Activated CD8-positive, alpha-beta T cell treated with anti-CD3 and anti-CD28 coated beads for 36 hours (primary cell): ENCODE measurements around the gene VDR. TPM values are rescaled to one million over a fixed set of nuclear protein-coding genes. Genes with fewer than 3 reads are reported as not detected.
A peak's percentile ranks its signal among the peaks of the same experiment; 100 is the strongest.

Experiments used
- ATAC-seq: fragments of 200-7000 bp; cut with Tn5 transposase; one replicate; pipeline ENCODE4 v1.10.0; 2021; ENCODE audit warnings: mild to moderate bottlenecking, moderate library complexity
- CTCF ChIA-PET: fragments of 350-600 bp; sonication (Branson Sonifier 250); formaldehyde crosslinking; loops from one replicate; lab custom pipeline; 2021; ENCODE audit warnings: antibody characterized with exemption; lab: Charles Lee
- POLR2A ChIA-PET: fragments of 350-600 bp; sonication (Branson Sonifier 250); formaldehyde crosslinking; loops from one replicate; lab custom pipeline; 2021; ENCODE audit warnings: antibody characterized with exemption; lab: Charles Lee
- DNase-seq: peaks from one replicate; pipeline ENCODE4 v3.0.0-alpha.2; 2020
- H3K27ac Mint-ChIP-seq: one replicate; pipeline ENCODE4 v1.8.0; 2021; ENCODE audit warnings: mild to moderate bottlenecking, mixed read lengths
- H3K27me3 Mint-ChIP-seq: one replicate; pipeline ENCODE4 v1.8.0; 2021; ENCODE audit warnings: mixed read lengths
- H3K36me3 Mint-ChIP-seq: one replicate; pipeline ENCODE4 v1.8.0; 2021; ENCODE audit warnings: low read depth, mixed read lengths
- H3K4me1 Mint-ChIP-seq: one replicate; pipeline ENCODE4 v1.8.0; 2021; ENCODE audit warnings: low read depth, mixed read lengths
- H3K4me3 Mint-ChIP-seq: one replicate; pipeline ENCODE4 v1.8.0; 2021; ENCODE audit warnings: mild to moderate bottlenecking, moderate library complexity, mixed read lengths
- H3K9me3 Mint-ChIP-seq: one replicate; pipeline ENCODE4 v1.8.0; 2021; ENCODE audit warnings: mixed read lengths
- CTCF ChIP-seq: fragments of 200-600 bp; IDR thresholded peaks from one replicate; pipeline ENCODE4 v1.8.0; 2022; ENCODE audit warnings: antibody characterized with exemption, mild to moderate bottlenecking
- intact Hi-C: fragments of 100-400 bp; cut with micrococcal nuclease; formaldehyde crosslinking; loops from one replicate; pipeline ENCODE4 v1.10.0; 2022
- total RNA-seq, 2 experiments: library from RNA; stranded (reverse); gene quantifications; one replicate each; pipeline ENCODE4 v1.2.3, GENCODE V29; 2021

Gene VDR
- total RNA-seq, 2 experiments from 2014 or later, result 84.6 to 86.4 TPM

- intact Hi-C loops, result loop anchor here (5.0 kb wide), 1 partner anchor 76 kb away; no protein-coding TSS in a partner anchor
Measured at GRCh38 chr12:47888153-47888819, 16.5 kb downstream of the VDR start.

GRCh38 chr12:47887529-47887928 lies 17.3 kb downstream of the VDR start:
- DNase-seq (no peak), ATAC-seq (no peak)
- peak overlapping the region; percentile 55 for H3K27ac Mint-ChIP-seq
- CTCF ChIA-PET, result interaction anchor here (2.3 to 4.9 kb wide), 4 partner anchors 8 to 80 kb away, joined by 9 to 37 read pairs (median 19); partner anchors contain the start of gene VDR
- peaks cover 69% of the 10 kb centered on the region for H3K36me3 Mint-ChIP-seq
- intact Hi-C loops, result loop anchor here (5.0 kb wide), 1 partner anchor 75 kb away; no protein-coding TSS in a partner anchor
- POLR2A ChIA-PET, result interaction anchor here (0.9 to 5.7 kb wide), 4 partner anchors 8 to 54 kb away, joined by 4 to 57 read pairs (median 4); partner anchors contain the start of gene VDR
- H3K27me3 Mint-ChIP-seq, result no peaks in the 10 kb centered on the region
- no peak for TF ChIP-seq CTCF
- no peak overlapping the region for H3K4me3 Mint-ChIP-seq
- no peaks in the 10 kb centered on the region for H3K9me3 Mint-ChIP-seq
- peaks cover 74% of the 10 kb centered on the region for H3K4me1 Mint-ChIP-seq

More at GRCh38 chr12:47888153-47888819, 16.5 kb downstream of the VDR start:
- ChIA-PET CTCF (interaction anchor here (1.0 to 1.8 kb wide), 3 partner anchors 49 to 61 kb away, joined by 3 to 7 read pairs (median 4); no protein-coding TSS in a partner anchor), POLR2A (interaction anchor here (0.9 to 1.4 kb wide), 4 partner anchors 9 to 55 kb away, joined by 3 to 5 read pairs (median 4); no protein-coding TSS in a partner anchor)
- peaks cover 69% of the 10 kb centered on the region for H3K36me3 Mint-ChIP-seq
- TF ChIP-seq CTCF, result no peak
- peaks cover 69% of the 10 kb centered on the region for H3K4me1 Mint-ChIP-seq
- DNase-seq, result no peak
- no peak overlapping the region for H3K4me3 Mint-ChIP-seq
- ATAC-seq, result no peak
- H3K9me3 Mint-ChIP-seq, result no peaks in the 10 kb centered on the region
- no peaks in the 10 kb centered on the region for H3K27me3 Mint-ChIP-seq
- peak overlapping the region; percentile 23 for H3K27ac Mint-ChIP-seq

- ChIA-PET POLR2A (interaction anchor here (1.2 to 5.7 kb wide), 6 partner anchors 9 to 53 kb away, joined by 4 to 57 read pairs (median 8); partner anchors contain the start of gene VDR), CTCF (interaction anchor here (1.4 to 4.9 kb wide), 14 partner anchors 9 to 171 kb away, joined by 3 to 37 read pairs (median 9); partner anchors contain the start of genes TMEM106C and VDR)
- Mint-ChIP-seq H3K27ac (peak overlapping the region; percentile 96), H3K36me3 (peaks cover 70% of the 10 kb centered on the region), H3K9me3 (no peaks in the 10 kb centered on the region), H3K4me1 (peaks cover 76% of the 10 kb centered on the region), H3K4me3 (no peak overlapping the region), H3K27me3 (no peaks in the 10 kb centered on the region)
- intact Hi-C loops, result loop anchor here (5.0 kb wide), 1 partner anchor 74 kb away; no protein-coding TSS in a partner anchor
- ATAC-seq (no peak), DNase-seq (no peak)
- no peak for TF ChIP-seq CTCF
Measured at GRCh38 chr12:47886510-47887240, 18.1 kb downstream of the VDR start.

- Mint-ChIP-seq H3K27me3 (no peaks in the 10 kb centered on the region), H3K4me3 (peak overlapping the region; percentile 76), H3K27ac (peak overlapping the region; percentile 96), H3K9me3 (no peaks in the 10 kb centered on the region), H3K36me3 (peaks cover 70% of the 10 kb centered on the region), H3K4me1 (peaks cover 80% of the 10 kb centered on the region)
- POLR2A ChIA-PET, result interaction anchor here (1.0 to 5.7 kb wide), 11 partner anchors 8 to 180 kb away, joined by 3 to 57 read pairs (median 7); partner anchors contain the start of genes RPAP3 and VDR
- no peak for TF ChIP-seq CTCF
- ATAC-seq (no peak), DNase-seq (no peak)
- intact Hi-C loops, result loop anchor here (2.0 to 5.0 kb wide), 2 partner anchors 25 to 73 kb away; no protein-coding TSS in a partner anchor
- CTCF ChIA-PET, result interaction anchor here (0.8 to 4.9 kb wide), 17 partner anchors 10 to 170 kb away, joined by 3 to 37 read pairs (median 9); partner anchors contain the start of genes COL2A1, TMEM106C and VDR
Measured at GRCh38 chr12:47885566-47885965, 19.2 kb downstream of the VDR start.
